Measurements from ENCODE around the gene NAALADL1.

DNA sequence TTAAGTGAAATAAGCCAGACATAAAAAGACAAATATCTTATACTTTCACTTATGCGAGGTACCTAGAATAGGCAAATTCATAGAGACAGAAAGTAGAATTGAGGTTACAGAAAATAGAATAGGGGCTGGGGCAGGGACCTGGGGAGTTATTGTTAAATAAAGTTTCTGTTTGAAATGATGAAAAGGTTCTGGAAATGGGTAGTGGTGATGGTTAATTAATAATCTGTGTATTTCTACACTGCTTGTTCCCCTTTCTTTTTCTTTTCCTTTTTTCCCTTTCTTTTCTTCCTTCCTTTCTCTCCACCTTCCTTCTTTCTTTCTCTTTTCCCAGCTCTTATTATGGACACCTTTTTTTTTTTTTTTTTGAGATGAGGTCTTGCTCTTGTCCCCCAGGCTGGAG is 2.8 kb downstream of the NAALADL1 start:
- no peak for TF ChIP-seq FOXA1 (IDR thresholded peaks at IDR 0.05)
- TF ChIP-seq SUZ12 (IDR thresholded peaks at IDR 0.05) = no peak
- no peak for TF ChIP-seq FOXM1 (IDR thresholded peaks at IDR 0.05; ENCODE audit: borderline replicate concordance)
- no peak for TF ChIP-seq ZNF384 (IDR thresholded peaks at IDR 0.05)
- TF ChIP-seq FOXK2 (IDR thresholded peaks at IDR 0.05) = no peak
- no peak for TF ChIP-seq SP1 (IDR thresholded peaks at IDR 0.05)
- no peak for TF ChIP-seq BHLHE40 (IDR thresholded peaks at IDR 0.05; ENCODE audit: borderline replicate concordance)
- no peak for TF ChIP-seq CTBP1 (IDR thresholded peaks at IDR 0.05; ENCODE audit: borderline replicate concordance)
- TF ChIP-seq L3MBTL2 (conservative IDR thresholded peaks at IDR 0.05) = no peak
- TF ChIP-seq HDGF (IDR thresholded peaks at IDR 0.05; ENCODE audit: borderline replicate concordance) = no peak
- TF ChIP-seq LEF1 (IDR thresholded peaks at IDR 0.05; ENCODE audit: borderline replicate concordance) = no peak
